BJ (cell line): ENCODE results near the gene MAP1B. TPM values are rescaled to one million over a fixed set of nuclear protein-coding genes. Genes with fewer than 3 reads are reported as not detected.

Experiments
- CTCF ChIA-PET: fragments of 350-600 bp; formaldehyde crosslinking; extraction: SDS; loops from one replicate; lab custom pipeline; 2021; ENCODE audit warnings: antibody characterized with exemption, inconsistent platforms; lab: Yijun Ruan, JAX
- POLR2A ChIA-PET: fragments of 300-600 bp; sonication (Branson Sonifier 250); formaldehyde crosslinking; extraction: SDS; loops from one replicate; lab custom pipeline; 2021; ENCODE audit warnings: antibody characterized with exemption; lab: Charles Lee
- DNase-seq: peaks from one replicate; pipeline ENCODE4 v3.0.0-alpha.2; 2011; ENCODE audit warnings: low read depth
- H3K27me3 ChIP-seq: 2 replicates; pipeline ENCODE4 v1.6.0; 2011; ENCODE audit warnings: low read length; ENCODE audit not compliant: control insufficient read depth, insufficient read depth
- H3K36me3 ChIP-seq: 2 replicates; pipeline ENCODE4 v1.5.1; 2011; ENCODE audit warnings: low read length; ENCODE audit not compliant: control insufficient read depth, insufficient read depth
- H3K4me3 ChIP-seq: 2 replicates; pipeline ENCODE4 v1.5.1; 2011; ENCODE audit warnings: low read depth, mild to moderate bottlenecking, control low read depth, low read length
- CTCF ChIP-seq: IDR thresholded peaks from 2 replicates; pipeline ENCODE4 v1.5.1; 2011; ENCODE audit warnings: low read depth, mild to moderate bottlenecking, control low read depth, inconsistent platforms, low read length, moderate library complexity; ENCODE audit not compliant: insufficient read depth
- polyA minus RNA-seq: library from RNA; depleted of rRNA, polyadenylated mRNA; stranded (reverse); fragments of >200 nt; gene quantifications from 2 replicates; pipeline ENCODE4 v1.2.3, GENCODE V29; 2011; rRNA and poly(A)+ RNA removed
- polyA plus RNA-seq: library from polyadenylated mRNA; depleted of rRNA; stranded (reverse); fragments of >200 nt; gene quantifications from 2 replicates; pipeline ENCODE4 v1.2.3, GENCODE V29; 2011; rRNA removed

The MAP1B gene
- 27.1 and 30.9 TPM in 2 replicates for polyA plus RNA-seq
- polyA minus RNA-seq = 101 and 174 TPM in 2 replicates

DNA sequence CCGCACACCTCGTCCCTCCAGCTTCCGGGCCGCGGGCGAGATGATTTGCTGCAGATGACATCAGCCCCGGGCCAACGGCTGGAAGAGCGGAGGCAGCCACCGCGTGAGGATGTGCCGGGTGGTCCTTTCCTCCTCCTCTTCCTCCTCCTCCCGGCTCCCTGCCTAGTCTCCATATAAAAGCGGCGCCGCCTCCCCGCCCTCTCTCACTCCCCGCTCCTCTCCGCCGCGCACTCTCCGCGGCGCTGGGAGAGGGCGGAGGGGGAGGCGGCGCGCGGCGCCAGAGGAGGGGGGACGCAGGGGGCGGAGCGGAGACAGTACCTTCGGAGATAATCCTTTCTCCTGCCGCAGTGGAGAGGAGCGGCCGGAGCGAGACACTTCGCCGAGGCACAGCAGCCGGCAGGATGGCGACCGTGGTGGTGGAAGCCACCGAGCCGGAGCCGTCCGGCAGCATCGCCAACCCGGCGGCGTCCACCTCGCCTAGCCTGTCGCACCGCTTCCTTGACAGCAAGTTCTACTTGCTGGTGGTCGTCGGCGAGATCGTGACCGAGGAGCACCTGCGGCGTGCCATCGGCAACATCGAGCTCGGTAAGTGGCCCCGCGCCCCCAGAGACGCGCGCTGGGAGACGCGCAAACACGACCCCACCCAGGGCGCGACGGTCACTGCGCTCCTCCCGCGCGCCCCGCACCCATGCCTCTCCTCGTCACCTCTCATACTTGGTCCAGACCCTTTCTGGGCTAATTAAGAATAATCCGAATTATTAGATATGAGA lies at the start of gene MAP1B:
Gene MAP1B (plus strand): TSS at position 345 of the 770 bp plus-strand sequence. CDS start 57 bp downstream, at position 402.
- no peaks in the 10 kb centered on the region for H3K36me3 ChIP-seq
- peak within 1 kb of the TSS; percentile 68 for H3K4me3 ChIP-seq
- H3K27me3 ChIP-seq = no peaks in the 10 kb centered on the region
- ChIA-PET CTCF (interaction anchor here (1.3 kb wide), 1 partner anchor 324 kb away, joined by 5 read pairs; no protein-coding TSS in a partner anchor), POLR2A (no interaction called here)
- no peak for DNase-seq
- no peak for TF ChIP-seq CTCF

DNA sequence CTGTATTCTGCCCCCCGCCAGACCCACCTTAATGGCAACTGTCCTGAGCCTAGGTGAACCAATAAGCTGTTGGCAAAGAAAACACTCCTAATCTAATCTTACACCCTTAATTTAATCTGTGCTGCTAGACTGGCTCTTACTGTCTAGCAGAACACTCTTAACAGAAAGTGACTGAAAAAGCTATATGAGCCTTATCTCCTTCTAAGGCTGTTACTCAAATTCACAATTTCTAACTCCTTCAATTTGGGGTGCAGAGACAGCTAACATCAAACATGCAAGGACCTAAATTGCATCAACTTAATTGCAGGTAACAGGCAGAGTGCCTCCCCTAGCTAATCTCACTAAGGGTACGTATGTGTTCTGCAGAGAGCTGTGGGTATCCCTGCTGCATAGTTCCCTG lies 49.5 kb upstream of the MAP1B start:
- TF ChIP-seq CTCF = no peak
- Histone ChIP-seq H3K27me3 (peaks cover 14% of the 10 kb centered on the region), H3K36me3 (no peaks in the 10 kb centered on the region), H3K4me3 (no peak overlapping the region)
- DNase-seq = no peak
- POLR2A ChIA-PET = no interaction called here
- CTCF ChIA-PET = no interaction called here

- no peaks in the 10 kb centered on the region for H3K36me3 ChIP-seq
- H3K4me3 ChIP-seq = no peak overlapping the region
- H3K27me3 ChIP-seq = peaks cover 3% of the 10 kb centered on the region
- no peak for TF ChIP-seq CTCF
- no peak for DNase-seq
- CTCF ChIA-PET = interaction anchor here (0.7 kb wide), 1 partner anchor 23 kb away, joined by 3 read pairs; no protein-coding TSS in a partner anchor
- POLR2A ChIA-PET = no interaction called here
Measured at GRCh38 chr5:72063219-72063819, 44.0 kb upstream of the MAP1B start.

DNA sequence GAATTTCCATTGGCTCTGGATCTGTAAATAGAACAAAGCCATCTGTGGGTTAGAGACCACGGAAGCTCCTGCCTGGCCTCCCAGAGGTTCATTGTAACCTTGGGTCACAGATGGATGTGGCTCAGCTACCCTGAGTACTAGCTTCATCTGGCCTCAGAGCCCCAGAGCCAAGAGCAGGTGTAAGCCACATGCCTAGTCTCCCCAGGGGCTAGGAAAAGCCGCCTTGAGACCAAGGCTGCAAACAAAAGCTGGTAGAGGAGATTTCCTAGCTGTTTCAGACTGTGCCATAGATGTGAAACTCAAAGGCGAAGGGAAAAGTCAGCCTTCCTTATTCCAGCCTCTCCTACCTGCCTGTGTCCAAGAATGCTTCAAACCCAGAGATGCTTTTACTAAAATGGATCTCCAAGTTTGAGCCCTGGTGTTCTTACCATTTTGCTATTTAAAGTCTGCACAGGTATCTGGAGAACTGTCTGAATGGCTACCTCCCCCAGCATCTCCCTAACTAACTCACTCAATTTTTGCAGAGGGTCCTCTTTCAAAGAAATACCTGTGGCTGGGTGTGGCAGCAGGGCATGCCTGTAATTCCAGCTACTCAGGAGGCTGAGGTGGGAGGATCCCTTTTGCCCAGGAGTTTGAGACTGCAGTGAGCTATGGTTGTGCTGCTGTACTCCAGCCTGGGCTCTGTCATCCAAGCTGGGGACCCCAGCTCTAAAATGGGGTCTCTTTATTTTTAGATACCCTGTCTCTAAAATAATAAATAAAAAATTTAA lies 42.3 kb upstream of the MAP1B start:
- ChIA-PET CTCF (interaction anchor here (1.5 kb wide), 1 partner anchor 65 kb away, joined by 3 read pairs; no protein-coding TSS in a partner anchor), POLR2A (no interaction called here)
- H3K36me3 ChIP-seq = no peaks in the 10 kb centered on the region
- no peaks in the 10 kb centered on the region for H3K27me3 ChIP-seq
- H3K4me3 ChIP-seq = no peak overlapping the region
- no peak for DNase-seq
- TF ChIP-seq CTCF = no peak

DNA sequence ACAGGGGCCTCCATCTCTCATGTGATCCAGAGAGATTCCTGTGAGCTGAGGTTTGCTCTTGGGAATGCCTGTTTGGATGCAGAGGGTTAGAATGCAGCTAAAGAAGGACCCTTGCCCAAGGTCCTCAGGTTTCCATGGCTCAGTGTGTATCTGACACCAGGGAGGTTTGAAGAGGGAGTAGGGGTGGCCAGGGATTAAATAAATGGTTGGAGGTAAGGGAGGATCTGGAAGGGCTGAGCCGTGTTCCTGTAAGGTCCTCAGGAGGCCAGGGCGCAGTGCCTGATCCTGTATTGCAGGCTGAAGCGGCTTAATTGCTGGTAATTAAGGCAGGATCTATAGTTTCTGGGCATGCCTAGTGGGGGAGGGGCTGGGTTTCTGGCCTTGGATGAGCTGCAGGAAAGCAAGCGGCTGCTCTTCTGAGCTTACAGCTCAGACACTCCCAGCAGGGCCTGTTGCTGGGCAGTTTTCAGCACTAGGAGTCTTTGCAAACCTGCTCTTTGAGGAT lies 41.5 kb upstream of the MAP1B start:
- Histone ChIP-seq H3K4me3 (no peak overlapping the region), H3K36me3 (no peaks in the 10 kb centered on the region), H3K27me3 (no peaks in the 10 kb centered on the region)
- ChIA-PET POLR2A (no interaction called here), CTCF (interaction anchor here (1.5 kb wide), 1 partner anchor 65 kb away, joined by 3 read pairs; no protein-coding TSS in a partner anchor)
- no peak for DNase-seq
- no peak for TF ChIP-seq CTCF
